NCI-H1048 (cell line): ENCODE results near the gene SLC39A11.

Source experiments
- DNase-seq: peaks from one replicate; lab custom pipeline; 2025; lab: John Stamatoyannopoulos, UW

SLC39A11 gene

GRCh38 chr17:72747501-72747900 lies 345.0 kb downstream of the SLC39A11 start:
- no peak for DNase-seq

DNA sequence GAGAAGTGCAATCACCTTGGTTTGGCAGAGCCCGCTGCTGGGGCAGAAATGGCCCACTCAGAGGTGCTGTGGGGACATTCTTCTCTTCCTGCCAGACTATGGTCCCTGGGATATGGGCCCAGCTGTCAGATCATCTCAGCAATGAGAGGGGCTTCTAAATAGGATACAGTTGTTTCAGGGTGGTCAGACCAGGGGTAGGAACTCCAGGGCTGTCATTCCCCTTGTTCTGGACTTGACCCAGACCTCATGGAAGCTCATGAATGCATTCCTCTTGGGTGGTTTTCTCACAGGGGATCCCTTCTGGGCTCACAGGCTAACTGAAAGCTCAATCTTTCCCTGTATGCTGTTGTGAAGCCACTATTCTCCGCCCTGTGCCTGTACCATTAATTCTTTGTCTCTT lies 347.2 kb downstream of the SLC39A11 start:
- no peak for DNase-seq

GRCh38 chr17:72743037-72743467 lies 349.4 kb downstream of the SLC39A11 start:
- no peak for DNase-seq

GRCh38 chr17:72737151-72737690 lies 355.3 kb downstream of the SLC39A11 start:
- DNase-seq, result no peak

DNA sequence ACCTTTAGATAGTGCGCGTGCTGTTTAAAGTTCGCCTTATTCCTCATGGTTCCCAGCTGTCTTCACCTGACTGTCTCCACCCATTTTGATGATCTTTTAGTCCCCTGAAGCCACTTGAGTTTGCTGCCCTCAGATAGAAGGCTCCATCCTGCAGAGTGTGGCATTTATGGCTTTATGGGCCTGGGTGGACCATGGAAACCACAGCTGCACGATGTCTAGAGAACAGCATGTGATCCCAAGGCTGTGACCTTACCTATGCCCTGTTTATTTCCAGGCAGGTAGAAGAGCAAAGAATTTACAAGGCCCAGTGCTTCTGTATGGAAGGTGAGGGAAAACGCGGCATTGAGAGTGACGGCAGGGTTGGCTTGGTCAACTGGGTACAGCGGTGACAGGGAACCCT lies 356.9 kb downstream of the SLC39A11 start:
- DNase-seq, result no peak

GRCh38 chr17:72735048-72735447 lies 357.4 kb downstream of the SLC39A11 start:
- no peak for DNase-seq

GRCh38 chr17:72734613-72735012 lies 357.9 kb downstream of the SLC39A11 start:
- no peak for DNase-seq

DNA sequence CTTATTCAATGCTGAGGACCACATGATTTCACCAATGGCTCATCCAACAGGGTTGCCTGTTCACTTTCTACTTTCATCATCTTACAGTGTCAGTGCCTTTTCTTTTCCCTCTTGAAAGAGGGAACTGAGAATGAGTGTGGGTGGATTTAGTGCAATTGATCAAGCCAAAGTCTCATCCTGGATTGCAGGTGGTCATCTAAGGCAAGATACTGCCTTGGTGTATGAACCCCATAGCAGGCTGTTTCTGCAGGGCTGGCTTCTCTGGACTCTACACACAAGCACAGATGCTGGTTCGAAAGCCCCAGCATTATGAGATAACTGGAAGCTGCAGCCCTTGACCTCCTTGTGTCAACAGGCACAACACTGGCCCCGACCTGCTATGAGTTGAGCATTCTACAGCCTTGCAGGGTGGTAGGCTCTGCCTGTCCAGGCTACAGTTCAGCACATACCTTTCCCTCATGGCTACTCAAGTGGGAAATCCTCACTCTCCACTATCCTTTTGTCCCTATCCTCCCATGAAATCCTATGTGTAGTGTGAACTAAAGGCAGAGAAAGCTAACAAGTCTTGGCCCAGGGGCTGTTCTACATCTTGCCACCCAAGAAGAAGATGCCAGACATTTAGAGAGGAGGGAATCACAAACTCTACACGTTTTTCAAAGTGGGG lies 358.7 kb downstream of the SLC39A11 start:
- no peak for DNase-seq

DNA sequence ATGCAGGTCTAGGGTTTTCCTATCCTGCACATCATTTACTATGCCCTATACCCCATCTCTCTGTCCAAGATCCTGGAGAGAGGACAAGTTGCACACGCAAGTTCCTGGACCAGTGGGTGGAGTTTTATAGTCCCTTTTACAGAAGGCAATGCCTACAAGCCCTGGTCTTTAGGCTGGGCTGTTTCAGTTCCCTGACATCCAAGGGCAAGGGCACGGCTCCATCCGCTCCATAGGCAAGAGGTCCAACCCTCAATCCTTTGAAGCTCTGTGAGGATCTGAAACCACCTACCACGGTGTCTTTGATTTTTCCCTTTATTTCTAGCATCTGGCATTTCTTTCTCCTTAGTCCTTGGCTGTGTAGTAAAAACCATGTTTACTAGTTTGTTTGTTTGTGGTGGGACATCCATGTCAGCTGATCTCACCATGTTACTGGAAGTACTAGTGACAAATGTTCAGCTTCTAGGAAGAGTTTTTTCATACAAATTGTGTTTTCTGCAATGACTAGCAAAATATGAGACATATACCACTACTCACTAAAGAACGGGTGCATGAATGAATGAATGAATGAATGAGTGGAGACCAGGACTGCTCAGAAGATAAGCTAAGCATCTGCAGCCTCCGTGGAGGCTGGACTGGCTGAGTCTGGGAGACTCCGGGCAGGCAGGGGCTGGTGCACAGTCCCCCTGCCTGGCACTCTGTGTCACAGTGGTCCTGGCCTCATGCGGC lies 359.4 kb downstream of the SLC39A11 start:
- DNase-seq, result no peak

- no peak for DNase-seq
These were observed 362.4 kb downstream of the SLC39A11 start for GRCh38 chr17:72730077-72730476.

- DNase-seq, result no peak
These were observed 365.6 kb downstream of the SLC39A11 start for GRCh38 chr17:72726936-72727335.

GRCh38 chr17:72725433-72726068 lies 366.9 kb downstream of the SLC39A11 start:
- DNase-seq, result peak; percentile 28

DNA sequence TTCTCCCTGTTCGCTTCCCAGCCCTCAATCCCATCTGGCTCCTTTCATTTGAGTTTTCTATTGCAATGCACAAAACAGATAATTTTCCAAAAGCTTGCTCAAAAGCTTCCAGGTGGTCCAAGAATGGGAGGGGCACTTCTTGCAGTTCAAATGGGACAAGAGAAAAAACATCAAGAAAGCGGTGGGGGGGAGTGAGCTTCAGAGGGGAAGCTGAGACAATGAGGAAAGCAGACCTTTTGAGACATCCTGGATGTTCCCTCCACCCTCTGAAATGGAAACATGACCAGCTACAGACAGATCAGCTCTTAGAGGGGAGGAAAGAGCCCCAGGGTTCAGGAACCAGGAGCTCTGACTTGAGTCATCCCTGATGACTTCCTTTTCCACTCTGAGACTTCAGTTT lies 368.2 kb downstream of the SLC39A11 start:
- DNase-seq, result no peak

DNA sequence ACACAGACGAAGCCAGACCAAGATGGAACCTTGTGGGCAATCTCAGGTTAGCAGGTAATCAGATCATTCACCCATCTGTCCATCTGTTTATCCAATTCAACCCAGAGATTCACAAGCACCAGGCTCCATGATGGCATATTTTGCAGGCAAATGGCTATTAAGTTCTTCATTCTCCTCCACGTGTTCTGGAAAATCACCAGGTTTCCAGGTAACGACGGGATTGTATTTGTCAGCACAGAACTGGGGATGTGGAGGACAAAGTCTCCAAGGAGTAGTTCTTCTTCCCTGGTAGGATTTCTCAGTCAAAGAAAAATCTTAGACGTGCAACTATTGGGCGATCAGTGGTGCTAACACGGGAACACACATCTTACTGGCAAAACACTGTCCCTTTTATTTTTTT lies 368.8 kb downstream of the SLC39A11 start:
- no peak for DNase-seq

DNA sequence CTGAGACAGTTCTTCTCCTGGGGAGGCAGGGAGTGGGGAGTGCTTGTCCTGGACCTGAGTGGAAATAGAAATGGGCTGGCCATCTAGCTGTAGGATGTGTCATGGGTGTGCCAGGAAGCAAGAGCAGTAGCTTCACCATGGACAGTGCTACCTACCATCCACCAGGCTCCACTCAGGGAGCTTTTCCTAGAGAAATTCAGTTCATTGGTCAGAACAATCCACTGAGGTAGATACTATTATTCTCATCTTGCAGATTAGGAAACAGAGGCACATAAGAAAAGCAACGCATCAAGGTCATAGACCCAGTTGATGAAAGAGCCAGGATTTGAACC lies 372.0 kb downstream of the SLC39A11 start:
- no peak for DNase-seq

GRCh38 chr17:72719578-72720493 lies 372.7 kb downstream of the SLC39A11 start:
- no peak for DNase-seq

GRCh38 chr17:72719206-72719577 lies 373.3 kb downstream of the SLC39A11 start:
- no peak for DNase-seq

GRCh38 chr17:72717676-72718075 lies 374.8 kb downstream of the SLC39A11 start:
- no peak for DNase-seq

DNA sequence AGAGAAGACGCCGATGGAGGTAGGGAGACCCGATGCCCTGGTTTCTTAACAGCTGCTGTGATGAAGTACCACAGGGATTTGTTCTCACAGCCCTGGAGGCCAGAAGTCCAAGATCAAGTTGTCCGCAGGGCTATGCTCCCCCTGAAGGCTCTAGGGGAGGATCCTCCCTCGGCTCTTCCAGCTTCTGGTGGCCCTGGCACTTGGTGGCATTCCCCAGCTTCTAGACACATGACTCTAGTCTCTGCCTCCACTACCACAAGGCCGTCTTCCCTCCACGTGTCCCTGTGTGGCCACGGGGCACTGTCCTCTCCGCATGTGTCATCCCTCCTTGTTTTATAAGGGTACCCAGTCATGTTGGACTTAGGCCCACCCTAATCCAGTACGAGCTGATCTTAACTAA lies 375.2 kb downstream of the SLC39A11 start:
- DNase-seq, result no peak

DNA sequence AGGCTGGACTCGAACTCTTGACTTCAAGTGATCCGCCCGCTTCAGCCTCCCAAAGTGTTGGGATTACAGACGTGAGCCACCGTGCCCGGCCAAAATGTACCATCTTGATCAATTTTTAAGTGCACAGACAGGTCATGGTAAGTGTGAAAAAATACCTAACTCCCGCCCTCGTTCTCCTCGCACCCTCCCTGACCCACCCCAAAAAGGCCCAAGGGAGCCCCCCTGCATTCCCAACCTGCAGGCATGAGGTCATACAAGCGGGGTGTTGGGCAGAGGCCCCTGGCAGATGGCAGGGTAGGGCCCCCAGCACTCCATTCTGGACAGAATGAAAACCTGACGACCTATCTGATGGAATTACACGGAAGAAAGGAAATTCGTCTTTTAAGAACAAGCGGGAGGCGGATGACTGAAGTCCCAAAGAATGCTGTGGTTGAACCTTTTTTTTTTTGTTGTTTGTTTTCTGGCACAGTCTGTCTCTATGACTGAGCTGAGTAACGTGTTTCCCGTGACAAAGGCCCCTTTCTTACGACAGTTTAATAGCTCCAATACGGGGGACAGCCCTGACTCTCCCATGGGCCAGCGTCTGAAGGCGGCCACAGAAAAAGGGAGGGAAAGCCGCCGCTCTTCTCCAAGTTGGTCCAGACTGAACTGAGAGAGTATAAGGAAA lies 376.4 kb downstream of the SLC39A11 start:
- DNase-seq, result peak; percentile 41

DNA sequence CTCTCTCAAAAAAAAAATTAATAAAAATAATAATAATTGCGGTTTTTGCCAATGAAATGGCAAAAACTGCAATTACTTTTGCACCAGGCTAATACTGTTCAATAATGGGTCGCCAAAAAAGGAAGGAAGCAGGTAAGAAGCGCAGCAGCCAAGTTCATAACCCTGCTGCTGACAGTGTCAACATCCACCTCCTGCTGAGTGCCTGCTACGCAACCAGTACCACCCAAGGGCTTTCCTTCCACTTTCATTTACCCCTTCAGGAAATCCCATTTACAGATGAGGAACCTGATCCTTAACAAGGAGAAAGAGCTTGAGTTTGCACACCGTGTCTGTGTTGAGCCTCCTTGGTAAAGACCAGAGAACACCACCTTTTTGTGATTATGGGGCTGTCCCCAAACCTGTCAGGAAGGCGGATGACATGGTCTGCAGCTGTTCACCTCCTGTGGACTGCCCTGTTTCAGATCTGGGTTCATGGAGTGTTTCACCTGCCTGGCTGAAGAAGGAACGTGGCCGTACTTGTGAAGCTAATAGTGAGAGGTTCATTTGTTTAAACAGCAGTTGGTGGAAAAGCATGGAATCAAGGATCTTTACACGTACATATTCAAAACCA lies 378.0 kb downstream of the SLC39A11 start:
- DNase-seq, result no peak
